HepG2 (cell line): ENCODE results near the gene CCNT2. TPM values are rescaled to one million over a fixed set of nuclear protein-coding genes. Genes with fewer than 3 reads are reported as not detected.

Experiments
- ATAC-seq: fragments of 200-7000 bp; cut with Tn5 transposase; 3 replicates; pipeline ENCODE4 v1.9.1; 2020; ENCODE audit warnings: mild to moderate bottlenecking, moderate library complexity
- BruUV-seq: library from RNA; stranded (reverse); fragments of 400-500 nt; replicated peaks from 2 replicates; lab custom pipeline; 2021; lab: Mats Ljungman, UMichigan
- CTCF ChIA-PET: fragments of 300-600 bp; formaldehyde crosslinking; extraction: SDS; loops from one replicate; lab custom pipeline; 2021; ENCODE audit warnings: low total read pairs, inconsistent platforms, low intra/inter-chr PET ratio; lab: Yijun Ruan, JAX
- POLR2A ChIA-PET: fragments of 350-600 bp; sonication (Branson Sonifier 250); formaldehyde crosslinking; loops from one replicate; lab custom pipeline; 2020; ENCODE audit warnings: antibody characterized with exemption, inconsistent platforms; lab: Yijun Ruan, JAX
- DNase-seq: peaks from one replicate; pipeline ENCODE4 v3.0.0-alpha.2; 2015; ENCODE audit warnings: low spot score
- FAIRE-seq: peaks from 3 replicates; lab custom pipeline; 2011; peaks lifted over from hg19 to GRCh38; lab: Jason Lieb, UNC
- H2AFZ ChIP-seq: one replicate; pipeline ENCODE4 v1.6.1; 2011; ENCODE audit warnings: low read length, inconsistent platforms
- H3K27ac ChIP-seq: fragments of 300-600 bp; 3 replicates; pipeline ENCODE4 v1.8.0; 2011; ENCODE audit warnings: mixed run types, mild to moderate bottlenecking, mixed read lengths, low read length, inconsistent platforms; ENCODE audit not compliant: insufficient read depth; ENCODE audit errors: extremely low read length
- H3K27me3 ChIP-seq, 2 experiments: fragments of 200-600 bp in 1 of 2; 2 replicates in 1 of 2; 3 replicates in 1 of 2; pipeline versions ENCODE4 v1.6.0 to v1.8.0; 2011; ENCODE audit warnings: low read length in 2 of 2, mild to moderate bottlenecking in 2 of 2, moderate library complexity in 2 of 2, inconsistent platforms in 1 of 2; ENCODE audit not compliant: insufficient read depth in 2 of 2, control insufficient read depth in 1 of 2
- H3K36me3 ChIP-seq, 2 experiments: fragments of 200-600 bp in 1 of 2; replicated peaks in 1 of 2; 2 replicates in 1 of 2; 3 replicates in 1 of 2; pipeline versions ENCODE4 v1.5.1 to v1.8.0; 2011; ENCODE audit warnings: low read length in 2 of 2, inconsistent platforms in 1 of 2; ENCODE audit not compliant: insufficient read depth in 2 of 2, control insufficient read depth in 1 of 2
- H3K4me1 ChIP-seq: 2 replicates; pipeline ENCODE4 v1.5.1; 2012; ENCODE audit warnings: low read length, inconsistent platforms; ENCODE audit not compliant: insufficient read depth
- H3K4me2 ChIP-seq: 2 replicates; pipeline ENCODE4 v1.6.0; 2011; ENCODE audit warnings: low read depth, low read length, inconsistent platforms
- H3K4me3 ChIP-seq, 3 experiments: fragments of 200-600 bp in 1 of 3; sonication (generic), shearing (Covaris generic) in 1 of 3; replicated peaks in 1 of 3; 2 replicates each; pipeline ENCODE4 v1.5.1; 2011 to 2016; ENCODE audit warnings: low read length in 3 of 3, inconsistent platforms in 2 of 3, low read depth in 2 of 3, mild to moderate bottlenecking in 2 of 3, control low read depth in 1 of 3, mixed read lengths in 1 of 3; ENCODE audit not compliant: insufficient read depth in 1 of 3
- H3K79me2 ChIP-seq: one replicate; pipeline ENCODE4 v1.6.1; 2011; ENCODE audit warnings: low read length, inconsistent platforms; ENCODE audit not compliant: insufficient read depth
- H3K9ac ChIP-seq: 2 replicates; pipeline ENCODE4 v1.6.0; 2011; ENCODE audit warnings: mild to moderate bottlenecking, low read depth, low read length, inconsistent platforms; ENCODE audit not compliant: insufficient read depth
- H3K9me3 ChIP-seq: 2 replicates; pipeline ENCODE4 v1.5.1; 2012; ENCODE audit warnings: mild to moderate bottlenecking, low read length
- H4K20me1 ChIP-seq: 2 replicates; pipeline ENCODE4 v1.6.0; 2011; ENCODE audit warnings: inconsistent platforms, mild to moderate bottlenecking, low read length, moderate library complexity; ENCODE audit not compliant: insufficient read depth
- ARNTL ChIP-seq: sonication (generic); formaldehyde crosslinking; IDR thresholded peaks from 2 replicates; pipeline ENCODE4 v1.4.0; 2020; ENCODE audit warnings: mild to moderate bottlenecking, missing genetic modification reagents
- HINFP ChIP-seq: sonication (generic); formaldehyde crosslinking; IDR thresholded peaks from 2 replicates; pipeline ENCODE4 v1.4.0; 2020; ENCODE audit warnings: low read depth, mild to moderate bottlenecking, missing genetic modification reagents
- KLF9 ChIP-seq: IDR thresholded peaks from 2 replicates; pipeline ENCODE4 v1.6.1; 2016; ENCODE audit warnings: low read depth
- KMT2A ChIP-seq: sonication (generic); formaldehyde crosslinking; IDR thresholded peaks from 2 replicates; pipeline ENCODE4 v1.4.0; 2020; ENCODE audit warnings: missing genetic modification reagents
- MXD4 ChIP-seq: IDR thresholded peaks from 2 replicates; pipeline ENCODE4 v1.6.1; 2016; ENCODE audit warnings: mild to moderate bottlenecking, missing biosample characterization, missing genetic modification reagents
- POLR2AphosphoS2 ChIP-seq: IDR thresholded peaks from 2 replicates; pipeline ENCODE4 v1.6.1; 2011; ENCODE audit warnings: low read depth, low read length, improper control_type of control experiment
- TEAD2 ChIP-seq: sonication (generic); formaldehyde crosslinking; IDR thresholded peaks from 2 replicates; pipeline ENCODE4 v1.9.0; 2021; ENCODE audit warnings: missing genetic modification reagents
- ZBTB39 ChIP-seq: sonication (generic); formaldehyde crosslinking; IDR thresholded peaks from 2 replicates; pipeline ENCODE4 v1.5.0; 2020; ENCODE audit warnings: missing genetic modification reagents
- ZBTB7B ChIP-seq: sonication (generic); formaldehyde crosslinking; IDR thresholded peaks from 2 replicates; pipeline ENCODE4 v1.4.0; 2020; ENCODE audit warnings: missing genetic modification reagents
- ZHX1 ChIP-seq: sonication (generic); formaldehyde crosslinking; IDR thresholded peaks from 2 replicates; pipeline ENCODE4 v1.8.1; 2022; ENCODE audit warnings: low read depth, mild to moderate bottlenecking, missing genetic modification reagents
- ZNF441 ChIP-seq: sonication (generic); formaldehyde crosslinking; IDR thresholded peaks from 2 replicates; pipeline ENCODE4 v1.7.0; 2021; ENCODE audit warnings: missing genetic modification reagents, borderline replicate concordance
- WGBS: methylation state at CpG from one replicate; pipeline ENCODE4 v1.1.6; 2017; ENCODE audit warnings: low lambda C conversion rate; 5-methylcytosine and 5-hydroxymethylcytosine counted together
- in situ Hi-C: cut with HindIII; loops from 2 replicates; pipeline ENCODE4 v1.10.0; 2017; ENCODE audit warnings: low pct_unique_long_range_greater_than_20kb; ENCODE audit not compliant: extremely low pct_ligation_motif_present
- intact Hi-C: fragments of 100-400 bp; cut with micrococcal nuclease; formaldehyde crosslinking; loops from one replicate; pipeline ENCODE4 v1.10.0; 2022; ENCODE audit not compliant: unreplicated experiment
- polyA plus RNA-seq, 8 experiments: library from polyadenylated mRNA; depleted of rRNA in 3 of 8; stranded (reverse) in 7 of 8; unstranded in 1 of 8; fragments of >200 nt; fragmentation: Illumina TruSeq in 4 of 8; extraction: Trizol in 4 of 8; gene quantifications; 2 replicates each; pipeline versions ENCODE4 v1.2.1 to v1.2.3, GENCODE V29; 2011 to 2016; ENCODE audit warnings: low read depth in 4 of 8, missing spikeins in 1 of 8, mixed read lengths in 1 of 8; ENCODE audit not compliant: insufficient read depth in 1 of 8
- total RNA-seq, 5 experiments: library from RNA; depleted of rRNA; stranded (reverse); fragments of >200 nt; fragmentation: Illumina TruSeq; extraction: Trizol; gene quantifications; 2 replicates each; pipeline ENCODE4 v1.2.3, GENCODE V29; 2016; ENCODE audit warnings: low read depth in 1 of 5
- TF ChIP-seq, protein P1 (sequence below): sonication (generic); formaldehyde crosslinking; IDR thresholded peaks from 2 replicates; pipeline ENCODE4 v1.8.1; 2023; ENCODE audit warnings: mild to moderate bottlenecking, inconsistent platforms, moderate library complexity, missing genetic modification reagents, borderline replicate concordance

Gene CCNT2
- total and polyA plus RNA-seq, 2 of the 13 experiments (the other 11 are each of a cell fraction or from before 2014, with no cell fraction given) = 22.1 to 34.4 TPM

DNA sequence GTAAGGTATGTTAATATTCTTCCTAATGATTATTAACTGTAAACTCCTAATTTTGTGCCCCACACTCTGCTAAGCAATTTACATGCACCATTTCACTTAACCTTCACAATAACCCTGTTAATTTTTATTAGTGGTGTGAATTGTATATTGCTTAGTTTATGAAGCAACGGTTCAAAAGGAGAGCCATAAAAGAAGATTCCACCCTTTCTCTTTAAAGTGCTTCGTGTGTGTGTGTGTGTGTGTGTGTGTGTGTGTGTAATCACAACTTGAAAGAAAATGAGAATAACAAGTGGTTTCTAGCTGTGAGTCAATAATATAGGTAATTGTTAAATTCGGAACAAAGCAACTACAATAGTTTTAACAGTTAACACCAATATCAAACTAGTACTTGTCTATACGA lies 60.6 kb downstream of the CCNT2 start:
- no peaks in the 10 kb centered on the region for H3K4me1 ChIP-seq
- H3K9ac ChIP-seq = no peak overlapping the region
- TF ChIP-seq ZHX1 (no peak), MXD4 (CRISPR knock-in tag) (no peak), ZBTB7B (no peak)
- no peaks in the 10 kb centered on the region for H4K20me1 ChIP-seq
- BruUV-seq = no TSS peak
- peaks cover 1 to 4% of the 10 kb centered on the region in 2 experiments; a peak in 3 of 5 replicates for H3K27me3 ChIP-seq
- FAIRE-seq (no peak), DNase-seq (no peak), ATAC-seq (no peak)
- intact Hi-C loops = no loop called here
- no peak overlapping the region for H3K4me3 ChIP-seq
- H2AFZ ChIP-seq = no peak overlapping the region
- no peaks in the 10 kb centered on the region for H3K36me3 ChIP-seq
- ChIA-PET CTCF (no interaction called here), POLR2A (no interaction called here)
- no peak overlapping the region for H3K27ac ChIP-seq
- peaks cover under 1% of the 10 kb centered on the region; the same call in 1 of the 2 replicates for H3K9me3 ChIP-seq
- H3K4me2 ChIP-seq = no peak overlapping the region
- in situ Hi-C loops = no loop called here
- 4% methylated on average over 4 of the region's 4 CpGs for WGBS
- H3K79me2 ChIP-seq = no peaks in the 10 kb centered on the region

GRCh38 chr2:134980639-134981038 lies 62.0 kb downstream of the CCNT2 start:
- no peak for DNase-seq
- 51% methylated on average over 7 of the region's 7 CpGs for WGBS
- peaks cover 1 to 4% of the 10 kb centered on the region in 2 experiments; a peak in 3 of 5 replicates for H3K27me3 ChIP-seq
- H3K79me2 ChIP-seq = no peaks in the 10 kb centered on the region
- H2AFZ ChIP-seq = no peak overlapping the region
- H3K4me2 ChIP-seq = no peak overlapping the region
- no peaks in the 10 kb centered on the region for H4K20me1 ChIP-seq
- TF ChIP-seq HINFP (CRISPR knock-in tag) (no peak), ARNTL (CRISPR knock-in tag) (no peak), POLR2AphosphoS2 (no peak), ZNF441 (CRISPR knock-in tag) (no peak), ZBTB39 (CRISPR knock-in tag) (no peak), TEAD2 (no peak), KMT2A (no peak), KLF9 (CRISPR knock-in tag) (no peak)
- TF ChIP-seq, protein P1, sequence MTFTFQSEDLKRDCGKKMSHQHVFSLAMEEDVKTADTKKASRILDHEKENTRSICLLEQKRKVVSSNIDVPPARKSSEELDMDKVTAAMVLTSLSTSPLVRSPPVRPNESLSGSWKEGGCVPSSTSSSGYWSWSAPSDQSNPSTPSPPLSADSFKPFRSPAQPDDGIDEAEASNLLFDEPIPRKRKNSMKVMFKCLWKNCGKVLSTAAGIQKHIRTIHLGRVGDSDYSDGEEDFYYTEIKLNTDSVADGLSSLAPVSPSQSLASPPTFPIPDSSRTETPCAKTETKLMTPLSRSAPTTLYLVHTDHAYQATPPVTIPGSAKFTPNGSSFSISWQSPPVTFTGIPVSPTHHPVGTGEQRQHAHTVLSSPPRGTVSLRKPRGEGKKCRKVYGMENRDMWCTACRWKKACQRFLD (CRISPR knock-in tag) = no peak
- POLR2A ChIA-PET = no interaction called here
- intact Hi-C loops (no loop called here), in situ Hi-C loops (loop anchor here (10.0 kb wide), 1 partner anchor 1404 kb away; no protein-coding TSS in a partner anchor)
- no peak for FAIRE-seq
- H3K4me1 ChIP-seq = no peaks in the 10 kb centered on the region
- H3K9ac ChIP-seq = no peak overlapping the region
- ATAC-seq = no peak
- no peak overlapping the region for H3K4me3 ChIP-seq
- H3K9me3 ChIP-seq = no peaks in the 10 kb centered on the region
- H3K27ac ChIP-seq = no peak overlapping the region
- CTCF ChIA-PET = no interaction called here
- BruUV-seq = no TSS peak
- H3K36me3 ChIP-seq = no peaks in the 10 kb centered on the region
